CD1c-positive myeloid dendritic cell (primary cell): ENCODE data around the gene RNPEPL1.
A peak's percentile ranks its signal among the peaks of the same experiment; 100 is the strongest.

Experiments
- DNase-seq: peaks from one replicate; pipeline ENCODE4 v3.0.0-alpha.2; 2016; ENCODE audit errors: extremely low spot score

Gene RNPEPL1

GRCh38 chr2:240626531-240627300 is 58.4 kb downstream of the RNPEPL1 start:
- peak; percentile 86 for DNase-seq

DNA sequence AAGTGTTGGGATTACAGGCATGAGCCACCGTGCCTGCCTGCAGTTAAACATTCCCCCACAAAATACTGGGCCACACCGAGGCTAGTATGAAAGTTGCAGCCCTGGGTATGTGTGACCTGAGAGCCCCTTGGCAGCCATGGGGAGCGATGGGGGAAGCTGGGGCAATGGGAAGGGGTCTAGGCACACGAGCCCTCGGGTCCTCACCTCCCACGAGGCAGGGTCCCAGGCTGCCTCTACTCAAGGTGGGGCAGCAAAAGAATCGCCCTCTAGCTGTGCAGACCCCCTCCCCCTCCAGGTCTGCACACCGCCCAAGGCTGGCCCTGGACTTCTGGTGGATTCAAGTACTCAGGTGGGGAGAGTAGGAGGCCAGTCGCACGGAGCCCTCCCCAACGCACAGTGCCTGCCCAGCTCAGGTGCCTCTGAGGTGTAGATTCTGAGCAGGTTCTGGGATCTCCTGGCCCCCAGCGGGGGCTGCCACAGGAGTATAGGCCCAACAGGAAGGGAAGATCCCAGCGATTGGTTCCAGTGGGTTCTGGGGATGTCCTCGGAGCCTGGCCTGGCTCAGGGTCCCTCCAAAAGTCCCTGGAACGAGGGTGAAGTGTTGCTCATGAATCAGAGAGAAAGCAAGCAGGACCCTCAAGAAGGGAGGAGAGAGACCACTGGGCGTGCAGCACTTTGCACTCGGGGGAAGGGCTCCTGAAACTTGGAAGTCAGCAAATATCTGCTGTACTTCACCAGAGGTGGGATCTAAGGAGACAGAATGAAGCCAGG is 59.6 kb downstream of the RNPEPL1 start:
- no peak for DNase-seq

DNA sequence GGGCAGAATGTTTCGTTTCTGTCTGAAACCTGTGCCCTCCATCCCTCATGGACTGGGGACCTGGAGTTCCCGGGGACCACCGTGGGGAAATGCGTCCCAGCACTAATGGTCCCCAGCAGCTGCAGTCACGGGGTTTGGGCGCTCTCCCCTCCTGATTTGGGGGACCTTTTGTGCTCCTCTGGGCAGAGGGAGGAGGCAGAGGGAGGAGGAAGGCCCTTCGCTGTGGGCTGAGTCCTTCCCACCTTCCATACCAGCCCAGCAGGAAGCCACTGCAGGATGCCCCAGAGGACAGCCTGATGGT is 60.2 kb downstream of the RNPEPL1 start:
- no peak for DNase-seq

DNA sequence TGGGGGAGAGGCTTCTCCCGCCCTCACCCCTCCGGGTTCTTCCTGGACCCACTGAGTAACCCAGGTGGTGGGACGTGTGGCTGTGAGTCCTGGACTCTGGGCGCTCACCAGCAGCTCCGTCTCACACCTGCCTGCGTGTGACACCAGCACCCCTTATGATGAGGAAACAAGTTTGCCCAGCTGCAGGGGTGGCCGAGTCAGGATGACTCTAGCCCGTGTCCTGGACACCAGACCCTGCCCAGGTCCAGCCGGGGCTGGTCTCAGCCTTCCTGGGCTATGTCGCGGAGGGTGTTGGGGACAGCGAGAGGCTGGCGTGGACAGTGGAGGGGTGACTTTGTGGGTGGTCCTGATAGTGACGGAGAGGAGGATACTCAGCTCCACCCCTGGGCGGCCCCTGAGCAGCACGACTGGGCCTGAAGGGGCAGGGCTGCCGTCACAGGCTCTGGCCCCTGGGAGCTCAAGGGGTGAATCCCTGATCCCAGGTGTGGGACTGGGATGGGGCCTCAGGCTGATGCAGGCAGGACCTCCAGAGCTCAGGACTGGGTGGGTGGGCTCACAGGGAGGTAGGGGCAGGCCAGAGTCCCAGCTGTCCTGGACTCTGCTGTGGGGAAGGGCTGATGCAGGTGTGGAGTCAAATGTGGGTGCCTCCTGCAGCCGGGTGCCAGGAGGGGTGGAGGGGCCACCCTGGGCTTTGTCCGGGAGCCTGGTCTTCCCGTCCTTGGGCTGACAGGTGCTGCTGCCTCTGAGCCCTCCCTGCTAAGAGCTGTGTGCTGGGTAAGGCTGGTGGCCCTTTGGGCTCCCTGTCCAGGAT is 60.7 kb downstream of the RNPEPL1 start:
- DNase-seq, result no peak

DNA sequence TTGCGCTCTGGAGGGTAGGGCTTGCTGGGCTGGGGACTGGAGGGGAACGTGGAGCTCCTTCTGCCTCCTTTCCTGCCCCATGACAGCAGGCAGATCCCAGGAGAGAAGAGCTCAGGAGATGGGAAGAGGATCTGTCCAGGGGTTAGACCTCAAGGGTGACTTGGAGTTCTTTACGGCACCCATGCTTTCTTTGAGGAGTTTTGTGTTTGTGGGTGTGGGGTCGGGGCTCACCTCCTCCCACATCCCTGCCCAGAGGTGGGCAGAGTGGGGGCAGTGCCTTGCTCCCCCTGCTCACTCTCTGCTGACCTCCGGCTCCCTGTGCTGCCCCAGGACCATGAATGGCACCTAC is 61.3 kb downstream of the RNPEPL1 start:
- DNase-seq, result no peak

DNA sequence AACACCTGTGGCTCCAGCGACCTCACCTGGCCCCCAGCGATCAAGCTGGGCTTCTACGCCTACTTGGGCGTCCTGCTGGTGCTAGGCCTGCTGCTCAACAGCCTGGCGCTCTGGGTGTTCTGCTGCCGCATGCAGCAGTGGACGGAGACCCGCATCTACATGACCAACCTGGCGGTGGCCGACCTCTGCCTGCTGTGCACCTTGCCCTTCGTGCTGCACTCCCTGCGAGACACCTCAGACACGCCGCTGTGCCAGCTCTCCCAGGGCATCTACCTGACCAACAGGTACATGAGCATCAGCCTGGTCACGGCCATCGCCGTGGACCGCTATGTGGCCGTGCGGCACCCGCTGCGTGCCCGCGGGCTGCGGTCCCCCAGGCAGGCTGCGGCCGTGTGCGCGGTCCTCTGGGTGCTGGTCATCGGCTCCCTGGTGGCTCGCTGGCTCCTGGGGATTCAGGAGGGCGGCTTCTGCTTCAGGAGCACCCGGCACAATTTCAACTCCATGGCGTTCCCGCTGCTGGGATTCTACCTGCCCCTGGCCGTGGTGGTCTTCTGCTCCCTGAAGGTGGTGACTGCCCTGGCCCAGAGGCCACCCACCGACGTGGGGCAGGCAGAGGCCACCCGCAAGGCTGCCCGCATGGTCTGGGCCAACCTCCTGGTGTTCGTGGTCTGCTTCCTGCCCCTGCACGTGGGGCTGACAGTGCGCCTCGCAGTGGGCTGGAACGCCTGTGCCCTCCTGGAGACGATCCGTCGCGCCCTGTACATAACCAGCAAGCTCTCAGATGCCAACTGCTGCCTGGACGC is 61.9 kb downstream of the RNPEPL1 start:
- DNase-seq, result no peak
